HG03064 (cell line): ENCODE data around the gene ESRRG.
A peak's percentile ranks its signal among the peaks of the same experiment; 100 is the strongest.

Experiments
- ATAC-seq: cut with Tn5 transposase; IDR thresholded peaks from one replicate; pipeline ENCODE4 v1.9.1; 2021; ENCODE audit warnings: low read depth; ENCODE audit not compliant: unreplicated experiment

The ESRRG gene

DNA sequence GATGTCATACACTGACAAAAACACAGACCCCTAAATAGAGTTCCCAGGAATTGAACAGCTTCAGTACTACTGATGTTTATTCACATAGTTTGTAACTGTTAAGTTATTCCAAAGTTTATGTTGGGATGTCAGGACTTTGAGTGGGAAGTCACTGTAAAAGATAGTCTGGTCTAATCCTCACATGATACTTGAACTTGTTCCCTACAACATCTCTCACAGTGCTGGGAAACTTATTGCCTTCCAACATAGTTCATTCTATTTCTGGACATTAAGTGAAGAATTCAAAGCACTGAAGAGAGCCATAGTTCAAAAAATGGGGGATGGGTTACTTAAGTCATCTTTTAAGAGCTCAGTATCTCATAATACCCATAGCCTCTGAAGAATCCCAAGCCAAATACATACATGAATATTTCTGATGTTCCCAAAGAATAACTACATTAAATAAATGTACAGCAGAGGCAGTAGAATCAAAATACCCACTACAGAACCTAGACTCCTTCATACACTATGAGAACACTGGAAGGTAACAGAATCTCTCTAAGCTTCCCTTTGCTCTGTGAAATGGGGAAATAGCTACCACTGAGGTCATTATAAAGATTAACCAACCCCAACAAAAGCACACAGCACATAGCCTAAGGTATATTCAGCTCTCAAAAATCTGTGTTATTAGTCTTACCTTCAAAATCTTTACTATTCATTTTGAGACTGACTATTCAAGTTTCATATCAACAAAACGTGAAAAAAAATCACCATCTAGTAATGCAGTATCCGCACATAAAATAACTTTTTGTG, 81.4 kb downstream of the ESRRG start:
- ATAC-seq: no peak

DNA sequence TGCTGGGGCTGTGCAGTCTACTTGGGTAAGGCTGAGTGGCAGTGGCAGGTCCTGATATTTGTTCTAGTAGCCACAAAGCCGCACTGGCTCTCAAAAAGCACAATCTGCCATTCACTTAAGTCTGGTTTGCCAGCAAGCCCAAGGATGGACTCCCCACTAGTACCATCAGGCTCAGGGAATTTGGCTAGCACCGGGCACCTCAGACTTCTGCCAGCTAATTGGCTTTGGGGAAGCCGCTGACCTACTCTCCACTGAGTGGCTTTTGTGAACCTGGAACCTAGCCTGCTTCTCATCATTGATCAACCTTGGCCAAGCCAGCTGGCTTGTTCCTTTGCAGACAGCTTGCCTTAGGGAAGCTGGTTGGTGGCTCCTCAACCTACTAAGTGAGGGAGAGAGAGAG, 83.1 kb downstream of the ESRRG start:
- ATAC-seq: no peak

DNA sequence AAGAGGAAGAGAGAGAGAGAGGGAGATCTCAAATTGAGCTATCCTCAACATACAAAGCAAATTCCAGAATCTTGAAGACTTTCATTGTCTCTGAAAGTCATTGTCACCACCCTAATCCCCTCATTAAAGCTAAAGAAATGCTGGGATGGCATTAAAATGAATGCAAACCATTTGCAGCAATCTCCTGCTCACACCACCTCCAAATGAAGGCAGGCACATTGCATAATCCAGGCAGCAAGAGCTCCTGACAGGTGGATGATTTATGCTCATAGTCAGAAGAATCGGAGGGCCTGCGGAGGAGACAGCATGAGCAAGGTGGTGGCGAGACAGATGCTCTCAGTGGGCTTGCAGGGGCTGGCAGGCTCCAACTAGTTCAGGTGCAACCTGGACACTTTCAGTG, 90.2 kb downstream of the ESRRG start:
- ATAC-seq: no peak

- ATAC-seq: no peak
Observed at GRCh38 chr1:216630532-216630931, 92.7 kb downstream of the ESRRG start.

GRCh38 chr1:216627252-216627651, 96.0 kb downstream of the ESRRG start:
- ATAC-seq: no peak

DNA sequence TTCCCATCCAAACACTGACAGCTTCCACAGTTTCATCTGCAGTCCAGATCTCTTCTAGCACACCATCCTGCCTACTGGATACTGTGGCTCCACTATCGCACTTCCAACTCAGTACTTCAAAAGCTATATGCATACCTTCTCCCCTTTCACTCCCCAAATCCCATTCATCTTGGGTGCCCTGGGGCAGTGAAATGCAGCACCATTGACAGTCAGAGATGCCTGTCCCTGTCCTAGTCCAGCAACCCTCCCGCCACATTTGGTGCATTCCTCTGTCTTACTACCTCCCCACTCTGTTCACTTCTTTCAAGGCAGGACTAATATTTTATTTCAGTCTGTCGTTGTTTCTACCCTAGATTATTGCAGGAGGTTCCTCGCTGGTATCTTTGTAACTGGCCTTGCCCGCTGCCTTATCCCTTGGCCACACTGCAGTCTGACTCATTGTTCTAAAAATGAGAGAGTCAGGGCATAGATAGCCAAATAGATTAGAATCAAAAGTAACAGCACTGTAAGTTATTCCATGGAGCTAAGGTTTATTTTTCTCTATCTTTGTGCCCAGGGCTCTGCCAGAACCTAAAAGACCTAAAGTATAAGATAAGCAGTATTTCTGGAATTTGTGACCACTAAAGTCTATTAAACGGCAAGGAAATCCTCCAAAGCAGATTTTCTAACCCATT, 96.7 kb downstream of the ESRRG start:
- no peak for ATAC-seq

- no peak for ATAC-seq
Observed at GRCh38 chr1:216621536-216621935, 101.7 kb downstream of the ESRRG start.

DNA sequence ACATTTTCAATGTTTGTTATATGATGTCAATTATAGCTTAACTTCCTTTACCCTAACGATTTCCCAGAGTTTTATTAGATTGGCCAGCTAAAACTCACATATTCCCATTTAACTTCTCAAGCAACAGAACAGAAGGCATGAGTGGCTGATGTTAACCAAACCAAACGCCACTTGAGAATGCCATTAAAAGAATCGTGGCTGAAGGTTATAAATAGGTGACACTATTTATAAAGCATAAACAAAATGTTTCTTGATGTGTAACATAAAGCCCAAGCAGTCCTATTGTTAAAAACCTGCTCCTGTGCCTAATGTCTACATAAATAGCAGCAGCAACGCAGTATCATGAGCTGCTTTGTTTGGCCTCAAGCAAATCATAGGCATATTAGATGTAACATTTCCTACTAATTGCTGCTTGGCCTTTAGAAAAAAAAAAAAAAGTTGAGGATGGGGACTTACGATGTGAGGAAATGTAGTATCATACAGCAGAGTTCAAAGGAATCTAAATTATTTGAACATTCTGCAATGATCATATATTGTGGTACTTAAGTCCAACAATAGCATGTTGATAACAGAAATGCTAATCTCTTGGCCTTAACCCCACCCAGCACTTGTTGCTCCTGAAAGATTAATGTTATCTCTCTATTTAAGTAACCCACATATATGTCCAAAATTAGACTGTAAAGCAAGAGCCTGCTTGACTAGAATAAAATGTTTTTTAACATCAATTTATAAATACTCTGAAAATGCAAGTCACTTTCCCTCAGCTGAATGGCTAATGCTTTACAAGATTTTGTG, 106.0 kb downstream of the ESRRG start:
- no peak for ATAC-seq

- ATAC-seq: no peak
Observed at GRCh38 chr1:216616425-216616824, 106.8 kb downstream of the ESRRG start.

GRCh38 chr1:216614011-216614934, 109.0 kb downstream of the ESRRG start:
- no peak for ATAC-seq

GRCh38 chr1:216612291-216612690, 110.9 kb downstream of the ESRRG start:
- no peak for ATAC-seq

- ATAC-seq: no peak
Observed at GRCh38 chr1:216607067-216607697, 116.0 kb downstream of the ESRRG start.

GRCh38 chr1:216606047-216606637, 117.1 kb downstream of the ESRRG start:
- ATAC-seq: no peak

DNA sequence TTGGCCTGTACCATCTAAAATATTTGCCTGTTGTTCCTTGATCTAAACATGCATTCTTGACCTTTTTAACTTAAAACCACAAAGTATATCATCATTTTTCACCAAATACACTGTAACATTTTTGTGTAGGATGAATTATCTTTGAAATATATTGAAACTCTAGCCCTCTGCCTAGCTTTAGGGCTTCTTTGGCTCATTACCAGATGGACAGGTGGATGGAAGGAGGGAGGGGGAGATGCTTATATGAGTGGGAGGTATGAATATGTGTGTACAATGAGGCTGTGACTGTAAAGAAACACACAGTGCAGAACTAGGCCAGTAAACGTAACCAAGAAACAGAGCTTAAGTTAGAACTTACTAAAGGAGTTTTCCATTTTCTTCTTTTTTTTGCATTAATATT, 118.5 kb downstream of the ESRRG start:
- no peak for ATAC-seq

DNA sequence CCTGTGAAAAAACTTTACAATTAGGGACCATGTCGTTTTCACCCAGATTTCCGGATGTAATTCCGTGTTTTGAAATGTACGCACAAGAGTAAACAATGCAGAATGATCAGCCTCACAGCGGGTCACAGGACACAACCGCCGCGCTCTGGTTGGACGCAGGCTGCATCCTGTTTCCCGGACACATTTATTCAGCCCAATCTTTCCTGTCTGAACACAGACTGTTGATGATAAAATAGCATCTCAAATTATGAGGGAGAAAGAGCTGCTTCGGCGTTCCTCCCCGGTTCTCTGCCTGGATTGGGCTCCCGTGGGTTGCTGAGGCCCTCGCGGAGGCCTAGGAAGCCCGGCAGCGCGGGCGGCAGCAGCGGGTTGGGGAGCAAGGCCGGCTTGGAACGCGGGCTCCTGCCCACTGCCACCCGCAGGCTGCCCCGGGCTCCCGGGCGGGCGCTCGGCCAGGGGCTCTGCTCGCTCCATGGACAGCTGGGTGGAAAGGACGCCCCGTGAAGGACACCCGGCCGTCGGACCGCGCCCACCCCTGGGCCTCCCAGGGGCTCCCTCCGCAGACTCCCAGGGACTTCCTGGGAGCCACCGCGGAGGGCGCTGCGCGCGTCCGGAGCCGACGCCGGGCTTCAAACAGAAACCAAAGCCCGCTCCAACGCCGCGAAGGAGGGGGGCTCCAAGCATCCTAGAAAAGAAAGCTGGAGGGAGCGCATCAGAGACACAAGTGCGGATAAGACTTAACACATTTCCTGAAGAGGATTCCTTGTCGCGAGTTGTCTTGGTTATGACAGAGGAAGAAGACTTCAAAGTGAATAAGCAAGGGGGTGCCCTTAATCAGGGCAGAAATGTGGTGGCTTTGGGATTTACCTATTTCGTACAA, 122.3 kb downstream of the ESRRG start:
- peak; percentile 92 for ATAC-seq

- ATAC-seq: no peak
Observed at GRCh38 chr1:216599851-216600250, 123.4 kb downstream of the ESRRG start.

- no peak for ATAC-seq
Observed at GRCh38 chr1:216598448-216598847, 124.8 kb downstream of the ESRRG start.

DNA sequence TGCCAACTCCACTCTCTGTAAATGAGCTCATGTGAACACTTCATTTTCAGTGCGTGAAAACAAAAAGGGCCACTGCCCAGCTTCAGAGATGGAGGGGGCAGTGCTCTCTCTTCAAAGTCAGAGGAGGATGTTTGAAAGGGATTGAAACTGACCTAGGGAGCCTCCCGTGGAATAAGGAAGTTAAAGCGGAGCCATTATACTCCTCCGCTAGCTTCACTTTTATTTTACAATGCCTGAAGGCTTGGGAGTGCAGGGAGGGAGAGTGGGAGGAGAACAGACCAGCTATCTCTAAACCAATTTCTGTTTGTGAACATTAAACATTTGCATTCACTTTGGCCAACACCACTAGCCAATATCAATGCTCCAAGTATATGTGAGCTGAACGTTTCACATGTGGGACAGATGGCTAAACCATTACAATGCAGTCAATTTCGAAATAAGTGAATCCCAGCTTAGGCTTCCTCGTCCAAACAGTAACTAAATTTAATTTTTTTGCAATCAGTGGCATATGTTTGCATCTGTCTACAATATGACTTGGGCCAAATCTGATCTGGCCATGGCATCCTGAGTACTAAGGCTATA, 126.9 kb downstream of the ESRRG start:
- no peak for ATAC-seq
